SK-N-SH (cell line): Measurements from ENCODE around the gene SEMA3B.

Experiments
- EZH2phosphoT487 ChIP-seq: fragments of 200-600 bp; sonication (generic); IDR thresholded peaks from 2 replicates; pipeline ENCODE4 v1.6.1; 2017; ENCODE audit warnings: low read depth, mixed run types, mild to moderate bottlenecking, antibody characterized with exemption, moderate library complexity, borderline replicate concordance
- JUND ChIP-seq: IDR thresholded peaks from 2 replicates; pipeline ENCODE4 v1.4.0; 2012
- MXI1 ChIP-seq: IDR thresholded peaks from 2 replicates; pipeline ENCODE4 v1.6.1; 2012; ENCODE audit warnings: mild to moderate bottlenecking, low read depth, low read length, improper control_type of control experiment
- RAD21 ChIP-seq: IDR thresholded peaks from 2 replicates; pipeline ENCODE4 v1.6.1; 2012; ENCODE audit warnings: mild to moderate bottlenecking, low read length
- SMC3 ChIP-seq: IDR thresholded peaks from 2 replicates; pipeline ENCODE4 v1.6.1; 2012; ENCODE audit warnings: low read depth, low read length, improper control_type of control experiment
- YY1 ChIP-seq: IDR thresholded peaks from 2 replicates; pipeline ENCODE4 v1.4.0; 2012; ENCODE audit warnings: low read depth, mild to moderate bottlenecking
- TF ChIP-seq, protein P1 (sequence below): fragments of 200-600 bp; sonication (generic); IDR thresholded peaks from 2 replicates; pipeline ENCODE4 v1.6.1; 2017; ENCODE audit warnings: antibody characterized with exemption, mild to moderate bottlenecking, moderate library complexity
- TF ChIP-seq, protein P2 (sequence below): IDR thresholded peaks from 2 replicates; pipeline ENCODE4 v1.6.1; 2012; ENCODE audit warnings: mild to moderate bottlenecking, low read depth, low read length, moderate library complexity

DNA sequence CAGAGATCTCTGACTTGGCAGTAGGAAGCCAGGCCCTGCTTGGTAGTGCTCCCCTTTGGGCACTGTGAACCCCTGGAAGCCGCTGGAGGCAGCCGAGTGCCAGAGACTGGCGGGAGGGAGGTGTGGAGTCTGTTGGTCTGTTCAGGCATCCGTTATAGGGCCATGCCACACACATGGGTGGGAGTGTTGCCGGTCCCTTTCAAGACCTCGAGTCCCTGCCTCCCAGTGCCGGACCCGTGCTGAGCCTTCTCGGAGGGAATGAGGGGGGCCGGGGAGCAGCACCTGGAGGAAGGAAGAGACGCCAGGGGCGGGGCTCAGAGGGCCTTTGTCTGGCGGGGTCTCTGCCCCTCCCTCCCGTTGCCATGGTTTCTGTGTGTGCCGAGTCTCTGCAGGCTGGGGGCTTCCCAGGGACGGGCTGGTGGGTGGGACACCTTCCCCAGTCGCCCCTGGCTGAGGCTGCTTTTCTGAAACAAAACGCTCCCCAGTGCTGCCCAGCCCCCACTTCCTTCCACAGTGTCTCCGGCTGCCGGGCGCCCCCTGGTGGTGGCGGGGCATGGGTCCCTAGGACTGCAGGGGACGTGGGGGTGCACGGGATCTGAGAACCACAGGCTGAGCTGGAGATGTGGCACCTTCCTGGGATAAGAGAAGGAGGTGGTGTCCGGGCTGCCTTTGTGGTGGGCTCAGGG lies 23.0 kb upstream of the SEMA3B start:
- TF ChIP-seq, protein P1, sequence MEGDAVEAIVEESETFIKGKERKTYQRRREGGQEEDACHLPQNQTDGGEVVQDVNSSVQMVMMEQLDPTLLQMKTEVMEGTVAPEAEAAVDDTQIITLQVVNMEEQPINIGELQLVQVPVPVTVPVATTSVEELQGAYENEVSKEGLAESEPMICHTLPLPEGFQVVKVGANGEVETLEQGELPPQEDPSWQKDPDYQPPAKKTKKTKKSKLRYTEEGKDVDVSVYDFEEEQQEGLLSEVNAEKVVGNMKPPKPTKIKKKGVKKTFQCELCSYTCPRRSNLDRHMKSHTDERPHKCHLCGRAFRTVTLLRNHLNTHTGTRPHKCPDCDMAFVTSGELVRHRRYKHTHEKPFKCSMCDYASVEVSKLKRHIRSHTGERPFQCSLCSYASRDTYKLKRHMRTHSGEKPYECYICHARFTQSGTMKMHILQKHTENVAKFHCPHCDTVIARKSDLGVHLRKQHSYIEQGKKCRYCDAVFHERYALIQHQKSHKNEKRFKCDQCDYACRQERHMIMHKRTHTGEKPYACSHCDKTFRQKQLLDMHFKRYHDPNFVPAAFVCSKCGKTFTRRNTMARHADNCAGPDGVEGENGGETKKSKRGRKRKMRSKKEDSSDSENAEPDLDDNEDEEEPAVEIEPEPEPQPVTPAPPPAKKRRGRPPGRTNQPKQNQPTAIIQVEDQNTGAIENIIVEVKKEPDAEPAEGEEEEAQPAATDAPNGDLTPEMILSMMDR = peak; percentile 97
- peak; percentile 73 for TF ChIP-seq RAD21
- peak; percentile 28; the same call in 1 of the 2 replicates for TF ChIP-seq MXI1
- TF ChIP-seq YY1 = no peak
- TF ChIP-seq SMC3 = peak; percentile 90
- no peak for TF ChIP-seq JUND
- no peak for TF ChIP-seq EZH2phosphoT487
- TF ChIP-seq, protein P2, sequence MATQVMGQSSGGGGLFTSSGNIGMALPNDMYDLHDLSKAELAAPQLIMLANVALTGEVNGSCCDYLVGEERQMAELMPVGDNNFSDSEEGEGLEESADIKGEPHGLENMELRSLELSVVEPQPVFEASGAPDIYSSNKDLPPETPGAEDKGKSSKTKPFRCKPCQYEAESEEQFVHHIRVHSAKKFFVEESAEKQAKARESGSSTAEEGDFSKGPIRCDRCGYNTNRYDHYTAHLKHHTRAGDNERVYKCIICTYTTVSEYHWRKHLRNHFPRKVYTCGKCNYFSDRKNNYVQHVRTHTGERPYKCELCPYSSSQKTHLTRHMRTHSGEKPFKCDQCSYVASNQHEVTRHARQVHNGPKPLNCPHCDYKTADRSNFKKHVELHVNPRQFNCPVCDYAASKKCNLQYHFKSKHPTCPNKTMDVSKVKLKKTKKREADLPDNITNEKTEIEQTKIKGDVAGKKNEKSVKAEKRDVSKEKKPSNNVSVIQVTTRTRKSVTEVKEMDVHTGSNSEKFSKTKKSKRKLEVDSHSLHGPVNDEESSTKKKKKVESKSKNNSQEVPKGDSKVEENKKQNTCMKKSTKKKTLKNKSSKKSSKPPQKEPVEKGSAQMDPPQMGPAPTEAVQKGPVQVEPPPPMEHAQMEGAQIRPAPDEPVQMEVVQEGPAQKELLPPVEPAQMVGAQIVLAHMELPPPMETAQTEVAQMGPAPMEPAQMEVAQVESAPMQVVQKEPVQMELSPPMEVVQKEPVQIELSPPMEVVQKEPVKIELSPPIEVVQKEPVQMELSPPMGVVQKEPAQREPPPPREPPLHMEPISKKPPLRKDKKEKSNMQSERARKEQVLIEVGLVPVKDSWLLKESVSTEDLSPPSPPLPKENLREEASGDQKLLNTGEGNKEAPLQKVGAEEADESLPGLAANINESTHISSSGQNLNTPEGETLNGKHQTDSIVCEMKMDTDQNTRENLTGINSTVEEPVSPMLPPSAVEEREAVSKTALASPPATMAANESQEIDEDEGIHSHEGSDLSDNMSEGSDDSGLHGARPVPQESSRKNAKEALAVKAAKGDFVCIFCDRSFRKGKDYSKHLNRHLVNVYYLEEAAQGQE = no peak
